ENCODE data around the gene CERS6.

Gene CERS6

GRCh38 chr2:168601741-168602140 lies 145.7 kb downstream of the CERS6 start:
- no peaks in the 10 kb centered on the region for H3K27me3 ChIP-seq (ENCODE audit: control insufficient read depth in 1 of 2, insufficient read depth in 2 of 2, low read length in 2 of 2)
- H3K9ac ChIP-seq (ENCODE audit: low read length), result no peak overlapping the region
- no peaks in the 10 kb centered on the region for H3K9me3 ChIP-seq (ENCODE audit: low read length)
- no peaks in the 10 kb centered on the region for H3K4me1 ChIP-seq (ENCODE audit: insufficient read depth, low read length)
- no peak overlapping the region for H3K4me3 ChIP-seq (ENCODE audit: low read depth in 1 of 2, low read length in 2 of 2)
- no peaks in the 10 kb centered on the region for H3K36me3 ChIP-seq (ENCODE audit: insufficient read depth, low read length)
- no peak overlapping the region for H3K27ac ChIP-seq (ENCODE audit: low read depth, low read length)

- Histone ChIP-seq H3K9ac (ENCODE audit: low read length) (no peak overlapping the region), H3K4me1 (ENCODE audit: insufficient read depth, low read length) (no peaks in the 10 kb centered on the region), H3K27me3 (ENCODE audit: control insufficient read depth in 1 of 2, insufficient read depth in 2 of 2, low read length in 2 of 2) (no peaks in the 10 kb centered on the region), H3K4me3 (ENCODE audit: low read depth in 1 of 2, low read length in 2 of 2) (no peak overlapping the region), H3K36me3 (ENCODE audit: insufficient read depth, low read length) (no peaks in the 10 kb centered on the region), H3K9me3 (ENCODE audit: low read length) (no peaks in the 10 kb centered on the region), H3K27ac (ENCODE audit: low read depth, low read length) (no peak overlapping the region)
These were observed 146.3 kb downstream of the CERS6 start for GRCh38 chr2:168602379-168602778.

GRCh38 chr2:168602846-168603401 lies 146.9 kb downstream of the CERS6 start:
- Histone ChIP-seq H3K27me3 (ENCODE audit: control insufficient read depth in 1 of 2, insufficient read depth in 2 of 2, low read length in 2 of 2) (no peaks in the 10 kb centered on the region), H3K27ac (ENCODE audit: low read depth, low read length) (no peak overlapping the region), H3K4me1 (ENCODE audit: insufficient read depth, low read length) (no peaks in the 10 kb centered on the region), H3K4me3 (ENCODE audit: low read depth in 1 of 2, low read length in 2 of 2) (no peak overlapping the region), H3K9me3 (ENCODE audit: low read length) (no peaks in the 10 kb centered on the region), H3K36me3 (ENCODE audit: insufficient read depth, low read length) (no peaks in the 10 kb centered on the region), H3K9ac (ENCODE audit: low read length) (no peak overlapping the region)

GRCh38 chr2:168603439-168603961 lies 147.4 kb downstream of the CERS6 start:
- Histone ChIP-seq H3K9ac (ENCODE audit: low read length) (no peak overlapping the region), H3K4me3 (ENCODE audit: low read depth in 1 of 2, low read length in 2 of 2) (no peak overlapping the region), H3K27me3 (ENCODE audit: control insufficient read depth in 1 of 2, insufficient read depth in 2 of 2, low read length in 2 of 2) (no peaks in the 10 kb centered on the region), H3K36me3 (ENCODE audit: insufficient read depth, low read length) (no peaks in the 10 kb centered on the region), H3K4me1 (ENCODE audit: insufficient read depth, low read length) (no peaks in the 10 kb centered on the region), H3K9me3 (ENCODE audit: low read length) (no peaks in the 10 kb centered on the region), H3K27ac (ENCODE audit: low read depth, low read length) (no peak overlapping the region)

GRCh38 chr2:168604252-168604651 lies 148.2 kb downstream of the CERS6 start:
- no peak overlapping the region for H3K9ac ChIP-seq (ENCODE audit: low read length)
- H3K27ac ChIP-seq (ENCODE audit: low read depth, low read length), result no peak overlapping the region
- no peaks in the 10 kb centered on the region for H3K4me1 ChIP-seq (ENCODE audit: insufficient read depth, low read length)
- H3K36me3 ChIP-seq (ENCODE audit: insufficient read depth, low read length), result no peaks in the 10 kb centered on the region
- no peak overlapping the region for H3K4me3 ChIP-seq (ENCODE audit: low read depth in 1 of 2, low read length in 2 of 2)
- H3K9me3 ChIP-seq (ENCODE audit: low read length), result no peaks in the 10 kb centered on the region
- H3K27me3 ChIP-seq (ENCODE audit: control insufficient read depth in 1 of 2, insufficient read depth in 2 of 2, low read length in 2 of 2), result no peaks in the 10 kb centered on the region

GRCh38 chr2:168607992-168608391 lies 151.9 kb downstream of the CERS6 start:
- Histone ChIP-seq H3K27ac (ENCODE audit: low read depth, low read length) (no peak overlapping the region), H3K27me3 (ENCODE audit: control insufficient read depth in 1 of 2, insufficient read depth in 2 of 2, low read length in 2 of 2) (no peaks in the 10 kb centered on the region), H3K36me3 (ENCODE audit: insufficient read depth, low read length) (no peaks in the 10 kb centered on the region), H3K9ac (ENCODE audit: low read length) (no peak overlapping the region), H3K9me3 (ENCODE audit: low read length) (no peaks in the 10 kb centered on the region), H3K4me3 (ENCODE audit: low read depth in 1 of 2, low read length in 2 of 2) (no peak overlapping the region), H3K4me1 (ENCODE audit: insufficient read depth, low read length) (no peaks in the 10 kb centered on the region)

GRCh38 chr2:168608796-168609195 lies 152.7 kb downstream of the CERS6 start:
- H3K9me3 ChIP-seq (ENCODE audit: low read length), result no peaks in the 10 kb centered on the region
- H3K27ac ChIP-seq (ENCODE audit: low read depth, low read length), result no peak overlapping the region
- no peaks in the 10 kb centered on the region for H3K27me3 ChIP-seq (ENCODE audit: control insufficient read depth in 1 of 2, insufficient read depth in 2 of 2, low read length in 2 of 2)
- no peak overlapping the region for H3K4me3 ChIP-seq (ENCODE audit: low read depth in 1 of 2, low read length in 2 of 2)
- H3K9ac ChIP-seq (ENCODE audit: low read length), result no peak overlapping the region
- no peaks in the 10 kb centered on the region for H3K4me1 ChIP-seq (ENCODE audit: insufficient read depth, low read length)
- no peaks in the 10 kb centered on the region for H3K36me3 ChIP-seq (ENCODE audit: insufficient read depth, low read length)

GRCh38 chr2:168611091-168611490 lies 155.0 kb downstream of the CERS6 start:
- H3K4me3 ChIP-seq (ENCODE audit: low read depth in 1 of 2, low read length in 2 of 2), result no peak overlapping the region

GRCh38 chr2:168611896-168612650 lies 156.0 kb downstream of the CERS6 start:
- Histone ChIP-seq H3K9ac (ENCODE audit: low read length) (no peak overlapping the region), H3K27ac (ENCODE audit: low read depth, low read length) (no peak overlapping the region), H3K27me3 (ENCODE audit: control insufficient read depth in 1 of 2, insufficient read depth in 2 of 2, low read length in 2 of 2) (no peaks in the 10 kb centered on the region), H3K9me3 (ENCODE audit: low read length) (no peaks in the 10 kb centered on the region), H3K4me3 (ENCODE audit: low read depth in 1 of 2, low read length in 2 of 2) (no peak overlapping the region), H3K36me3 (ENCODE audit: insufficient read depth, low read length) (no peaks in the 10 kb centered on the region), H3K4me1 (ENCODE audit: insufficient read depth, low read length) (no peaks in the 10 kb centered on the region)

More at GRCh38 chr2:168611091-168611490, 155.0 kb downstream of the CERS6 start:
- Histone ChIP-seq H3K27me3 (ENCODE audit: control insufficient read depth in 1 of 2, insufficient read depth in 2 of 2, low read length in 2 of 2) (no peaks in the 10 kb centered on the region), H3K36me3 (ENCODE audit: insufficient read depth, low read length) (no peaks in the 10 kb centered on the region), H3K27ac (ENCODE audit: low read depth, low read length) (no peak overlapping the region), H3K4me1 (ENCODE audit: insufficient read depth, low read length) (no peaks in the 10 kb centered on the region), H3K9me3 (ENCODE audit: low read length) (no peaks in the 10 kb centered on the region), H3K9ac (ENCODE audit: low read length) (no peak overlapping the region)

GRCh38 chr2:168612719-168613118 lies 156.6 kb downstream of the CERS6 start:
- Histone ChIP-seq H3K36me3 (ENCODE audit: insufficient read depth, low read length) (no peaks in the 10 kb centered on the region), H3K9ac (ENCODE audit: low read length) (no peak overlapping the region), H3K9me3 (ENCODE audit: low read length) (no peaks in the 10 kb centered on the region), H3K4me1 (ENCODE audit: insufficient read depth, low read length) (no peaks in the 10 kb centered on the region), H3K27me3 (ENCODE audit: control insufficient read depth in 1 of 2, insufficient read depth in 2 of 2, low read length in 2 of 2) (no peaks in the 10 kb centered on the region), H3K4me3 (ENCODE audit: low read depth in 1 of 2, low read length in 2 of 2) (no peak overlapping the region), H3K27ac (ENCODE audit: low read depth, low read length) (no peak overlapping the region)

GRCh38 chr2:168613551-168613950 lies 157.5 kb downstream of the CERS6 start:
- Histone ChIP-seq H3K4me3 (ENCODE audit: low read depth in 1 of 2, low read length in 2 of 2) (no peak overlapping the region), H3K27me3 (ENCODE audit: control insufficient read depth in 1 of 2, insufficient read depth in 2 of 2, low read length in 2 of 2) (no peaks in the 10 kb centered on the region), H3K4me1 (ENCODE audit: insufficient read depth, low read length) (no peaks in the 10 kb centered on the region), H3K9me3 (ENCODE audit: low read length) (no peaks in the 10 kb centered on the region), H3K36me3 (ENCODE audit: insufficient read depth, low read length) (no peaks in the 10 kb centered on the region), H3K9ac (ENCODE audit: low read length) (no peak overlapping the region), H3K27ac (ENCODE audit: low read depth, low read length) (no peak overlapping the region)

Measured in muscle layer of colon (tissue), 2 donors.